ENCODE results near the gene MS4A4E. TPM values are rescaled to one million over a fixed set of nuclear protein-coding genes. Genes with fewer than 3 reads are reported as not detected.

MS4A4E gene
- total RNA-seq, 1 experiment from 2014 or later, result not detected

- no peak overlapping the region for H3K27ac Mint-ChIP-seq
- H3K36me3 Mint-ChIP-seq, result no peaks in the 10 kb centered on the region
- no peak overlapping the region for H3K4me3 Mint-ChIP-seq
- H3K4me1 Mint-ChIP-seq, result no peaks in the 10 kb centered on the region
- CTCF ChIA-PET, result no interaction called here
- no peaks in the 10 kb centered on the region for H3K9me3 Mint-ChIP-seq
- POLR2A ChIA-PET, result no interaction called here
- no peak for TF ChIP-seq NFE2L1 (CRISPR knock-in tag; IDR thresholded peaks at IDR 0.05)
- TF ChIP-seq MAX (CRISPR knock-in tag; IDR thresholded peaks at IDR 0.05), result no peak
- no peak for TF ChIP-seq E2F5 (CRISPR knock-in tag; IDR thresholded peaks at IDR 0.05)
- TF ChIP-seq E2F4 (CRISPR knock-in tag; IDR thresholded peaks at IDR 0.05; ENCODE audit: borderline replicate concordance, low read depth), result no peak
- TF ChIP-seq ZNF671 (CRISPR knock-in tag; IDR thresholded peaks at IDR 0.05), result no peak
- TF ChIP-seq NFYB (CRISPR knock-in tag; conservative IDR thresholded peaks at IDR 0.05; ENCODE audit: low read depth), result no peak
- TF ChIP-seq GTF2I (CRISPR knock-in tag; conservative IDR thresholded peaks at IDR 0.05), result no peak
- ATAC-seq (no peak), DNase-seq (ENCODE audit: low spot score) (no peak)
- H3K27me3 Mint-ChIP-seq (ENCODE audit: low read depth), result peaks cover 2% of the 10 kb centered on the region; the same call in 1 of the 2 replicates
These were observed 1.2 kb downstream of the MS4A4E start for GRCh38 chr11:60241786-60242185.

- ChIA-PET CTCF (no interaction called here), POLR2A (no interaction called here)
- no peak for ATAC-seq
- no peaks in the 10 kb centered on the region for H3K9me3 Mint-ChIP-seq
- H3K27me3 Mint-ChIP-seq (ENCODE audit: low read depth), result peaks cover 2% of the 10 kb centered on the region; the same call in 1 of the 2 replicates
- H3K27ac Mint-ChIP-seq, result no peak overlapping the region
- H3K36me3 Mint-ChIP-seq, result no peaks in the 10 kb centered on the region
- DNase-seq (ENCODE audit: low spot score), result no peak
- no peak overlapping the region for H3K4me3 Mint-ChIP-seq
- no peaks in the 10 kb centered on the region for H3K4me1 Mint-ChIP-seq
- TF ChIP-seq TEAD1 (CRISPR knock-in tag; IDR thresholded peaks at IDR 0.05) (no peak), ATF3 (CRISPR knock-in tag; conservative IDR thresholded peaks at IDR 0.05) (no peak), ZNF263 (CRISPR knock-in tag; IDR thresholded peaks at IDR 0.05; ENCODE audit: low read depth) (no peak), CREM (CRISPR knock-in tag; IDR thresholded peaks at IDR 0.05) (no peak), TCF7 (CRISPR knock-in tag; IDR thresholded peaks at IDR 0.05; ENCODE audit: low read depth) (no peak), IRF1 (CRISPR knock-in tag; IDR thresholded peaks at IDR 0.05) (no peak), NFE2L1 (CRISPR knock-in tag; IDR thresholded peaks at IDR 0.05) (no peak), ZBTB21 (CRISPR knock-in tag; IDR thresholded peaks at IDR 0.05; ENCODE audit: borderline replicate concordance) (no peak), GRHL2 (CRISPR knock-in tag; IDR thresholded peaks at IDR 0.05; ENCODE audit: insufficient replicate concordance, severe bottlenecking) (no peak), ATF6 (CRISPR knock-in tag; IDR thresholded peaks at IDR 0.05) (no peak), ZSCAN18 (CRISPR knock-in tag; IDR thresholded peaks at IDR 0.05) (no peak), USF1 (CRISPR knock-in tag; IDR thresholded peaks at IDR 0.05) (no peak), E2F1 (CRISPR knock-in tag; IDR thresholded peaks at IDR 0.05) (no peak), ZNF425 (CRISPR knock-in tag; conservative IDR thresholded peaks at IDR 0.05) (no peak), CTCF (IDR thresholded peaks at IDR 0.05) (no peak), MYBL2 (CRISPR knock-in tag; IDR thresholded peaks at IDR 0.05) (no peak)
These were observed 2.3 kb downstream of the MS4A4E start for GRCh38 chr11:60240662-60241061.
